ENCODE measurements around the gene ATP1B4.

ATP1B4 gene

DNA sequence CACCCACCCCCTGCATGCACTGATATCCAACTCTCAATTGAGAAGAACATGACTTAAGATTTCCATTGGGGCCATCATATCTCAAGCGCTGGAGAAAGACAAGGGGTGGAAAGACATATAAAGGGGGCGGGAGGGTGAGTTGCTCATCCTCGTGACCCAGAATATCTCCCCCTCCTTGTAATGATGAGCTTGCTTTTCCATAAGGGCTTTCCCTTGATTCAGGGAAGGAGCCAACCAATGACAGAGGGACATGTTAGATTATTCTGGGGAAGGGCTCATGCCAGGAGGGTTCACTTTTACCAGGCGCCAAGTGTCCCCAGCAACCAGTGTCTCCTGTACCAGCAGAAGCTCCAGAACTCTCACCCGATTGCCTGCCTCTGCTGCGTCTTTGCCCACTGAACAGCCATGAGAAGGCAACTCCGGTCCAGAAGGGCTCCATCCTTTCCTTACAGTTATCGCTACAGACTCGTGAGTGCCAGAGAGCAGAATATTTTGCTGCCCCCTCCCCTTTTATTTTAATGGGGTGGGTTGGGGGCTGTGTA is at the start of gene ATP1B4:
Gene ATP1B4, plus strand, starts transcription at position 326 of the 542 bp plus-strand sequence. Its CDS starts 80 bp downstream, at position 406.
- H3K4me3 Mint-ChIP-seq: peak within 1 kb of the TSS in 2 of 3 experiments; percentile 39 to 64
- no peaks in the 10 kb centered on the region for H3K36me3 Mint-ChIP-seq (ENCODE audit: low read depth)
- peaks cover 3% of the 10 kb centered on the region for H3K27me3 Mint-ChIP-seq (ENCODE audit: low read depth)
- peak within 1 kb of the TSS in 1 of 3 experiments; percentile 51 for H3K27ac Mint-ChIP-seq
- H3K9me3 Mint-ChIP-seq: peaks cover 2% of the 10 kb centered on the region
- TF ChIP-seq, protein P1, sequence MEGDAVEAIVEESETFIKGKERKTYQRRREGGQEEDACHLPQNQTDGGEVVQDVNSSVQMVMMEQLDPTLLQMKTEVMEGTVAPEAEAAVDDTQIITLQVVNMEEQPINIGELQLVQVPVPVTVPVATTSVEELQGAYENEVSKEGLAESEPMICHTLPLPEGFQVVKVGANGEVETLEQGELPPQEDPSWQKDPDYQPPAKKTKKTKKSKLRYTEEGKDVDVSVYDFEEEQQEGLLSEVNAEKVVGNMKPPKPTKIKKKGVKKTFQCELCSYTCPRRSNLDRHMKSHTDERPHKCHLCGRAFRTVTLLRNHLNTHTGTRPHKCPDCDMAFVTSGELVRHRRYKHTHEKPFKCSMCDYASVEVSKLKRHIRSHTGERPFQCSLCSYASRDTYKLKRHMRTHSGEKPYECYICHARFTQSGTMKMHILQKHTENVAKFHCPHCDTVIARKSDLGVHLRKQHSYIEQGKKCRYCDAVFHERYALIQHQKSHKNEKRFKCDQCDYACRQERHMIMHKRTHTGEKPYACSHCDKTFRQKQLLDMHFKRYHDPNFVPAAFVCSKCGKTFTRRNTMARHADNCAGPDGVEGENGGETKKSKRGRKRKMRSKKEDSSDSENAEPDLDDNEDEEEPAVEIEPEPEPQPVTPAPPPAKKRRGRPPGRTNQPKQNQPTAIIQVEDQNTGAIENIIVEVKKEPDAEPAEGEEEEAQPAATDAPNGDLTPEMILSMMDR (IDR thresholded peaks at IDR 0.05; ENCODE audit: unreplicated experiment in 3 of 3): no peak
- peaks cover 45% of the 10 kb centered on the region for H3K4me1 Mint-ChIP-seq

DNA sequence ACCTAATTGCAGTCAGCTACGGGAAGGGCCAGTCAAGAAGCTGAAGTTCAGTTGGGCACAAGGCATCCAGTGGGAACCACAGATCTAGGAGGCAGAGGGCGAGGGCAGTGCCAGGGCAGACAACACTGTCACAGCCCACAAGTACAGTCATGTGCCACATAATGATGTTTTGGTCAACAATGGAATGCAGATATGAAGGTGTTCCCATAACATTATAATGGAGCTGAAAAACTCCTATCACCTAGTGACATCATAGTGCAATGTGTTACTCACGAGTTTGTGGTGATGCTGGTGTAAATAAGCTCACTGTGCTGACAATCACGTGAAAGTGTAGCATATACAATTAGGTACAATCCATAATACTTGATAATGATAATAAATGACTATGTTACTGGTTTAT is 46.1 kb upstream of the ATP1B4 start:
- Mint-ChIP-seq H3K4me3 (no peak overlapping the region), H3K4me1 (peaks cover 5% of the 10 kb centered on the region), H3K9me3 (no peaks in the 10 kb centered on the region), H3K36me3 (ENCODE audit: low read depth) (no peaks in the 10 kb centered on the region), H3K27ac (no peak overlapping the region), H3K27me3 (ENCODE audit: low read depth) (peaks cover 39% of the 10 kb centered on the region)
- TF ChIP-seq, protein P1 (IDR thresholded peaks at IDR 0.05; ENCODE audit: unreplicated experiment in 3 of 3): no peak

DNA sequence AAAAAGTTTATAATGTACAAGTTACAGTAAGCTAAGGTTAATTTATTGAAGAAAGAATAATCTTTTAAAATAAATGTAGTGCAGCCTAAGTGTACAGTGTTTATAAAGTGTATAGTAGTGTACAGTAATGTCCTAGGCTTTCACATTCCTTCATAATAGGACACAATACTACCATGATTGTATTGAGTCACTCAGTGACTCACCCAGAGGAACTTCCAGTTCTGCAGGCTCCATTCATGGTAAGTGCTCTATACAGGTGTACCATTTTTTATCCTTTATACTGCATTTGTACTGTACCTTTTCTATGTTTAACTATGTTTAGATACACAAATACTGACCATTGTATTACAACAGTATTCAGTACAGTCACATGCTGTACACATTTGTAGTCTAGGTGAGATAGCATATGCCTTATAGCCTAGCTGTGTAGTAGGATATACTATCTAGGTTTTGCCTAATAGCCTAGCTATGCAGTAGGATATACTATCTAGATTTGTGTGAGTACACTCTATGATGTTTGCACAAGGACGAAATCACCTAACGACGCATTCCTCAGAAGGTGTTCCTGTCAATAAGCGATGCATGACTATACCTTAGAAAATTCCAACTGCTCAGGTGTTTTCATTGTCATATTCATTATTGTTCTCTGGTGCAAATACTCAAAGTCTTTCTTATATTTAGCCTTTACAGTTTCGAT is 45.2 kb upstream of the ATP1B4 start:
- H3K27me3 Mint-ChIP-seq (ENCODE audit: low read depth): peaks cover 36% of the 10 kb centered on the region
- no peaks in the 10 kb centered on the region for H3K36me3 Mint-ChIP-seq (ENCODE audit: low read depth)
- no peak overlapping the region for H3K27ac Mint-ChIP-seq
- H3K4me1 Mint-ChIP-seq: peaks cover 11% of the 10 kb centered on the region
- TF ChIP-seq, protein P1 (IDR thresholded peaks at IDR 0.05; ENCODE audit: unreplicated experiment in 3 of 3): no peak
- H3K4me3 Mint-ChIP-seq: no peak overlapping the region
- H3K9me3 Mint-ChIP-seq: no peaks in the 10 kb centered on the region

DNA sequence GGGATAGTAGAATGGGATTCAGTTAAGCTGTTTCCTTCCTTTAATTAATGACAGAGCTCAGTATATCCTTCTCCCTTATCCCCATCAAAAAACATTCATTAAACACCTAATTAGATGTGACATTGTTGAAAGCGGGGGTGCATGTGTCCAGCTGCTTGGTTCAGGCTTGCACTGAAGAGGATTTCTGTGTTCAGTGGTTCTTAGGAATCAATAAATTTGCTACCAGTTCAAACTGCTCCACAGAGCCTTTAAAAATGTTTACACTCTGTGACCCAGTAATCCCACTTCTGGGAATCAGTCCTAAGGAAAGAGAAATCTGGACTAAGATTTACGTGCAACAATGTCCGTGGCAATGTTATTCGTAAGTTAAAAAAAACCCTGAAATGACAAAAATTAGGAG is 43.5 kb upstream of the ATP1B4 start:
- TF ChIP-seq, protein P1 (IDR thresholded peaks at IDR 0.05; ENCODE audit: unreplicated experiment in 3 of 3): no peak
- Mint-ChIP-seq H3K9me3 (no peaks in the 10 kb centered on the region), H3K27me3 (ENCODE audit: low read depth) (peaks cover 20% of the 10 kb centered on the region), H3K4me3 (no peak overlapping the region), H3K36me3 (ENCODE audit: low read depth) (no peaks in the 10 kb centered on the region), H3K4me1 (peaks cover 17% of the 10 kb centered on the region), H3K27ac (no peak overlapping the region)

DNA sequence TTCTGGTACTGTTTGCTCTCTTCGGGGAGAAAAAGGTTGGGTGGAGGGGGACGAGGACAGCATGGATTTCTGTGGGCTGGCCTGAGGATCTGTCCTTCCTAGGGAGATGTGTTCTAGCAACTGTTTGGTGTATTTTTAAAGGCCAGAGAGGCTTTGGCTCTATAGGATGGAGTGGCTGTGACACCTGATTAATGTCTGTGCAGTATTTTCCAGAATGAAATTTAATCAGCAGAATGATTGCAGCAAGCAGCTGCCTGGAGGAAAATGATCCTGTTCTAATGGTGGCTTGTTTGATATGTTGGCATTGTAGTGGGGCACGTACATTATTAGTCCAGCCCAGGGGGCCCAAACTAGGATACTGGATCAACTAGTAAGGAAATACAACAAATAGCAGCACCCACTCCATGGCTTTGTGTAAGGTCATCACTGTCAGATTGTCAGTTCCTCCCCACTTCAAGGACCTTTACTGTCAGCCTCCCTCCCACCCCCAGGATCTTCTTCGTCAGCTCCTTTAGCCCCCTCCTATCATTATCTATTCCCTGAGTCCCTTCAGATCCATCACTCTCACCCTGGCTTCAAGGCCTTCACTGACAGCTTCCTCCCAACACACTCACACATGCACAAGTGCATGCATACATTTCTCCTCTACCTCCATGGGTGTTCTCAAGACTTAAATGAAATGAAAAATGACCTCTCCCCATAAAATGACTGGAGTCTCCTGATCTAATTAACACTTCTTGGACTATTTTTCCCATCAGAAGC is 40.2 kb upstream of the ATP1B4 start:
- TF ChIP-seq, protein P1 (IDR thresholded peaks at IDR 0.05; ENCODE audit: unreplicated experiment in 3 of 3): no peak
- Mint-ChIP-seq H3K9me3 (peaks cover under 1% of the 10 kb centered on the region), H3K36me3 (ENCODE audit: low read depth) (no peaks in the 10 kb centered on the region), H3K4me1 (peaks cover 17% of the 10 kb centered on the region), H3K27me3 (ENCODE audit: low read depth) (peaks cover 10% of the 10 kb centered on the region), H3K27ac (peak overlapping the region; percentile 15 to 84 (median 69)), H3K4me3 (no peak overlapping the region)

Measured in nephron (organoid).